ENCODE data around the gene CD74. TPM values are rescaled to one million over a fixed set of nuclear protein-coding genes. Genes with fewer than 3 reads are reported as not detected.

CD74 gene
- total and polyA plus RNA-seq, 2 of the 13 experiments (the other 11 are each of a cell fraction or from before 2014, with no cell fraction given) = 34.1 to 84.4 TPM

DNA sequence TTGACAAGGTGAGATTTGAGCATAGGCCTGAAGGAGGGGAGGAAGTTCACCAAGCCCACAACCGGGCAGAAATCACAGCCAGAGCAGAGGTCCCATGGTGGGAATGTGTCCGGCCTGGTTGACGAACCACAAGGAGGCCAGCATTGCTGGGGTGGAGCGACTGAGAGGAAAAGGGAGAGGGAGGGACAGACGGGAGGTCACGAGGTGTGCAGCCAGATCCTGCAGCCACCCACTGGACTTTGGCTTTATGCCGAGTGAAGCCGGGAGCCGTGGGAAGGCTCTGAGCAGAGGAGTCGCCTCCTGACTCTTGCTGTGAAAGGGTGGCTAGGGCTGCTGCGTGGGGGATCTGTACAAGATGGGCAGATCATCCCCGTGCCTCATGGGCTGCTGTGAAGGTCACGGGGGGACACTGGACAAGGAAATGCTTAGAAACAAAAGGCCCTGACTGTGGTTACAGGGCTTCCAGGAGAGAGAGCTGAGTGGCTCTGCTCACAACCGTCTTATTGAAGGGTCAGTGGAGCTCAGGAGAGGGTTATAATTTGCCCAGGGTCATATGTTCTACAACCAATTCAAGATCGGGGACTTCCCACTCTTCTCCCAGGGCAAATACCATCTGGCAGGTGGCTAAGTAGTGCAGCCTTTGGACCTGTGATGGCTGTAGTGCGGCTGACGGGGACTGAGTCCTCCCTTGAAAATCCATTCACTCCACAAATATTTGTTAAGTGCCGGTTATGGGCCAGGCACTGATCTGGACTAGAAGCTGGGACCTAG, 15.6 kb upstream of the CD74 start (continued):
- TF ChIP-seq ZBTB26 (CRISPR knock-in tag; IDR thresholded peaks at IDR 0.05; ENCODE audit: borderline replicate concordance) (no peak), ZNF343 (CRISPR knock-in tag; IDR thresholded peaks at IDR 0.05) (0 out of 2 replicates have a peak, but pooled peaks have one; percentile 72), ISX (CRISPR knock-in tag; conservative IDR thresholded peaks at IDR 0.05) (no peak), ZSCAN30 (CRISPR knock-in tag; IDR thresholded peaks at IDR 0.05) (no peak), MXD1 (CRISPR knock-in tag; IDR thresholded peaks at IDR 0.05) (no peak), KDM2A (CRISPR knock-in tag; IDR thresholded peaks at IDR 0.05; ENCODE audit: borderline replicate concordance, low read depth) (peak; percentile 28; the same call in 1 of the 2 replicates), KDM5B (CRISPR knock-in tag; IDR thresholded peaks at IDR 0.05; ENCODE audit: borderline replicate concordance) (0 out of 2 replicates have a peak, but pooled peaks have one; percentile 32), NFIB (CRISPR knock-in tag; IDR thresholded peaks at IDR 0.05; ENCODE audit: borderline replicate concordance) (no peak), NFRKB (IDR thresholded peaks at IDR 0.05) (no peak), ZNF792 (CRISPR knock-in tag; IDR thresholded peaks at IDR 0.05) (no peak), ZSCAN29 (CRISPR knock-in tag; conservative IDR thresholded peaks at IDR 0.05) (no peak), ZNF282 (IDR thresholded peaks at IDR 0.05; ENCODE audit: partially characterized antibody) (no peak), ZBTB33 (CRISPR knock-in tag; IDR thresholded peaks at IDR 0.05) (no peak), ZNF614 (CRISPR knock-in tag; IDR thresholded peaks at IDR 0.05; ENCODE audit: borderline replicate concordance) (no peak), GTF2F1 (IDR thresholded peaks at IDR 0.05; ENCODE audit: low read length) (no peak), YY1 (IDR thresholded peaks at IDR 0.05; ENCODE audit: insufficient read depth, insufficient replicate concordance, low read depth, low read length) (no peak), KDM5A (IDR thresholded peaks at IDR 0.05; ENCODE audit: borderline replicate concordance, low read length) (no peak), KLF11 (CRISPR knock-in tag; IDR thresholded peaks at IDR 0.05) (no peak), ZNF619 (CRISPR knock-in tag; IDR thresholded peaks at IDR 0.05) (peak; percentile 37; the same call in 1 of the 2 replicates)
- TF ChIP-seq, protein P1, sequence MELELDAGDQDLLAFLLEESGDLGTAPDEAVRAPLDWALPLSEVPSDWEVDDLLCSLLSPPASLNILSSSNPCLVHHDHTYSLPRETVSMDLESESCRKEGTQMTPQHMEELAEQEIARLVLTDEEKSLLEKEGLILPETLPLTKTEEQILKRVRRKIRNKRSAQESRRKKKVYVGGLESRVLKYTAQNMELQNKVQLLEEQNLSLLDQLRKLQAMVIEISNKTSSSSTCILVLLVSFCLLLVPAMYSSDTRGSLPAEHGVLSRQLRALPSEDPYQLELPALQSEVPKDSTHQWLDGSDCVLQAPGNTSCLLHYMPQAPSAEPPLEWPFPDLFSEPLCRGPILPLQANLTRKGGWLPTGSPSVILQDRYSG (CRISPR knock-in tag; IDR thresholded peaks at IDR 0.05) = no peak
- TF ChIP-seq, protein P2, sequence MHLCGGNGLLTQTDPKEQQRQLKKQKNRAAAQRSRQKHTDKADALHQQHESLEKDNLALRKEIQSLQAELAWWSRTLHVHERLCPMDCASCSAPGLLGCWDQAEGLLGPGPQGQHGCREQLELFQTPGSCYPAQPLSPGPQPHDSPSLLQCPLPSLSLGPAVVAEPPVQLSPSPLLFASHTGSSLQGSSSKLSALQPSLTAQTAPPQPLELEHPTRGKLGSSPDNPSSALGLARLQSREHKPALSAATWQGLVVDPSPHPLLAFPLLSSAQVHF (CRISPR knock-in tag; IDR thresholded peaks at IDR 0.05) = no peak

All from HepG2 (cell line).